ENCODE measurements around the gene ST6GALNAC2.

Gene ST6GALNAC2

GRCh38 chr17:76599694-76600460 is 14.2 kb upstream of the ST6GALNAC2 start:
- DNase-seq: no peak

- DNase-seq: peak; percentile 92
Measured at GRCh38 chr17:76598004-76598439, 12.4 kb upstream of the ST6GALNAC2 start.

GRCh38 chr17:76597156-76598003 is 11.7 kb upstream of the ST6GALNAC2 start:
- peak; percentile 54 for DNase-seq

- DNase-seq: no peak
Measured at GRCh38 chr17:76594690-76595089, 9.0 kb upstream of the ST6GALNAC2 start.

- no peak for DNase-seq
Measured at GRCh38 chr17:76593959-76594358, 8.3 kb upstream of the ST6GALNAC2 start.

GRCh38 chr17:76593384-76593826 is 7.7 kb upstream of the ST6GALNAC2 start:
- peak; percentile 36 for DNase-seq

GRCh38 chr17:76588182-76588581 is 2.5 kb upstream of the ST6GALNAC2 start:
- DNase-seq: no peak

- DNase-seq: peak; percentile 70
Measured at GRCh38 chr17:76586741-76587487, 1.3 kb upstream of the ST6GALNAC2 start.

GRCh38 chr17:76585033-76585648 is 519 bp downstream of the ST6GALNAC2 start:
- peak; percentile 63 for DNase-seq

- DNase-seq: no peak
Measured at GRCh38 chr17:76584427-76585032, 1.1 kb downstream of the ST6GALNAC2 start.

- peak; percentile 25 for DNase-seq
Measured at GRCh38 chr17:76582660-76583059, 3.0 kb downstream of the ST6GALNAC2 start.

GRCh38 chr17:76581515-76581914 is 4.1 kb downstream of the ST6GALNAC2 start:
- no peak for DNase-seq

GRCh38 chr17:76579281-76579680 is 6.4 kb downstream of the ST6GALNAC2 start:
- DNase-seq: no peak

GRCh38 chr17:76578376-76578775 is 7.3 kb downstream of the ST6GALNAC2 start:
- DNase-seq: no peak

GRCh38 chr17:76577876-76578275 is 7.8 kb downstream of the ST6GALNAC2 start:
- no peak for DNase-seq

- no peak for DNase-seq
Measured at GRCh38 chr17:76576189-76576588, 9.5 kb downstream of the ST6GALNAC2 start.

GRCh38 chr17:76575570-76575969 is 10.1 kb downstream of the ST6GALNAC2 start:
- no peak for DNase-seq

- DNase-seq: no peak
Measured at GRCh38 chr17:76574166-76574565, 11.5 kb downstream of the ST6GALNAC2 start.

GRCh38 chr17:76573096-76573495 is 12.6 kb downstream of the ST6GALNAC2 start:
- no peak for DNase-seq

- DNase-seq: no peak
Measured at GRCh38 chr17:76572201-76572910, 13.3 kb downstream of the ST6GALNAC2 start.

GRCh38 chr17:76570877-76571471 is 14.7 kb downstream of the ST6GALNAC2 start:
- DNase-seq: no peak

All from DMS53 (cell line).